C4-2B (cell line): ENCODE measurements around the gene MACF1.

Source experiments
- H3K27ac ChIP-seq: fragments of 450-650 bp; 2 replicates; pipeline ENCODE4 v1.5.1; 2017
- ZFX ChIP-seq: fragments of 450-650 bp; IDR thresholded peaks from 2 replicates; pipeline ENCODE4 v1.6.1; 2017
- TF ChIP-seq, protein P1 (sequence below): fragments of 450-650 bp; conservative IDR thresholded peaks from 2 replicates; pipeline ENCODE4 v1.5.1; 2017; ENCODE audit warnings: mild to moderate bottlenecking

Gene MACF1

DNA sequence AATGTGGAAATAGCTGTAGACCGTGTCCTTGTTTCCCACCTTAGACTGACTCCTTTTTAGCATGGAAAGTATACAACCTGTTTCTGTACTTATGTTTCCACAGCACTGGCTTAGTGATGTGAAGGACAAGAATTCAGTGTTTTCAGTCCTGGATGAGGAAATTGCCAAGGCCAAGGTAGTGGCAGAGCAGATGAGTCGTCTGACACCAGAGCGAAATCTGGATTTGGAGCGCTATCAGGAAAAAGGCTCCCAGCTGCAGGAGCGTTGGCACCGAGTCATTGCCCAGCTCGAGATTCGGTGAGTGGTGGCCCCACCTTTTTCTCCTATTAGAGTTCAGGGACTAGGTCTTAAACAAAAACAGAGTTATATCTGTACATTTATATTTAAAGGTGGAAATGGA lies 112.6 kb downstream of the MACF1 start:
- TF ChIP-seq ZFX: no peak
- TF ChIP-seq, protein P1, sequence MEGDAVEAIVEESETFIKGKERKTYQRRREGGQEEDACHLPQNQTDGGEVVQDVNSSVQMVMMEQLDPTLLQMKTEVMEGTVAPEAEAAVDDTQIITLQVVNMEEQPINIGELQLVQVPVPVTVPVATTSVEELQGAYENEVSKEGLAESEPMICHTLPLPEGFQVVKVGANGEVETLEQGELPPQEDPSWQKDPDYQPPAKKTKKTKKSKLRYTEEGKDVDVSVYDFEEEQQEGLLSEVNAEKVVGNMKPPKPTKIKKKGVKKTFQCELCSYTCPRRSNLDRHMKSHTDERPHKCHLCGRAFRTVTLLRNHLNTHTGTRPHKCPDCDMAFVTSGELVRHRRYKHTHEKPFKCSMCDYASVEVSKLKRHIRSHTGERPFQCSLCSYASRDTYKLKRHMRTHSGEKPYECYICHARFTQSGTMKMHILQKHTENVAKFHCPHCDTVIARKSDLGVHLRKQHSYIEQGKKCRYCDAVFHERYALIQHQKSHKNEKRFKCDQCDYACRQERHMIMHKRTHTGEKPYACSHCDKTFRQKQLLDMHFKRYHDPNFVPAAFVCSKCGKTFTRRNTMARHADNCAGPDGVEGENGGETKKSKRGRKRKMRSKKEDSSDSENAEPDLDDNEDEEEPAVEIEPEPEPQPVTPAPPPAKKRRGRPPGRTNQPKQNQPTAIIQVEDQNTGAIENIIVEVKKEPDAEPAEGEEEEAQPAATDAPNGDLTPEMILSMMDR: no peak
- H3K27ac ChIP-seq: no peak overlapping the region

DNA sequence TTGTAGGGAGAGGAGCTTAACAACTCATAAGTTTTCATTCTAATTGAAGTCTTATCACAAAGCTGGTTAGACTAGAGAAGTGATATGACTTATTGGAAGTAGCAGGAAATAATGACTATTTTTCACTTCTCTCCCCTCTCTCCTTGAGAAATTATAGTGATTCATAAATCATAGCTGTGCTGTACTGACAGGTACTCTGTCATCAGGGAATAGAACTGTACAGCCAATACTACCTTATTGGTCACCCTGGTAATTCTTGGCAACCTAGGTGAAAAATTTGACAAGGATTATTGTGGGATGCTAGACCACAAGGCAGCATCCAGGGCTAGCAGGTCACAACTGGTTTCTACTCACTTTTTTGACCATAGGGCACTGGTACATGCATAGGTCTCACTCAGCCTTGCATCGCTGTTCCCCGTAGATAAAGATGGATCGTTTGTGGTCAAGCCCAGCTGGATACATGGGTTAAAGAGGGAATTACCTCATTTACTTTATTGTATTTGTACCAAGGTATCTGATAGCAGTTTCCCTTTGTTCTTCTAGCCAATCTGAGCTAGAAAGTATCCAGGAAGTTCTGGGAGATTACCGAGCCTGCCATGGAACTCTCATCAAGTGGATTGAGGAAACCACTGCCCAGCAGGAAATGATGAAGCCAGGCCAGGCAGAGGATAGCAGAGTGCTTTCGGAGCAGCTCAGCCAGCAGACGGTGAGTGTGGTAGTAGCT lies 113.6 kb downstream of the MACF1 start:
- H3K27ac ChIP-seq: no peak overlapping the region
- TF ChIP-seq ZFX: no peak
- TF ChIP-seq, protein P1: no peak

DNA sequence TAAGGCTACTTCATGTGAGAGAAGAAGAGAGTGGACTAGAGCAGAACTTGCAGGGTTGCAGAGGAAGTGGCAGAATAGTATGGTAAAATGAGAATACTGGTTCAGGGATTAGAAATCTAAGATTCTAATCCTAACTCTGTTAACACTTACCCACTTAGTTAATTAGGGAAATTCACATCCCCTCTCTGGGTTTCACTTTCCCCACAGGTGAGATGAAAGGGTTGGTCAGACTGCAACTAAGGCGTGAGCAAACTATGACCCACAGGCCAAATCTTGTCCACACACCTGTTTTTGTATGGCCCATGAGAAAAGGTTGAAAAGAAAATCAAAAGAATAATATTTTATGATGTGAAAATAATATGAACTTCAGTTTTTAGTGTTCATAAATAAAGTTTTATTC lies 117.5 kb downstream of the MACF1 start:
- TF ChIP-seq, protein P1: no peak
- TF ChIP-seq ZFX: no peak
- no peak overlapping the region for H3K27ac ChIP-seq

DNA sequence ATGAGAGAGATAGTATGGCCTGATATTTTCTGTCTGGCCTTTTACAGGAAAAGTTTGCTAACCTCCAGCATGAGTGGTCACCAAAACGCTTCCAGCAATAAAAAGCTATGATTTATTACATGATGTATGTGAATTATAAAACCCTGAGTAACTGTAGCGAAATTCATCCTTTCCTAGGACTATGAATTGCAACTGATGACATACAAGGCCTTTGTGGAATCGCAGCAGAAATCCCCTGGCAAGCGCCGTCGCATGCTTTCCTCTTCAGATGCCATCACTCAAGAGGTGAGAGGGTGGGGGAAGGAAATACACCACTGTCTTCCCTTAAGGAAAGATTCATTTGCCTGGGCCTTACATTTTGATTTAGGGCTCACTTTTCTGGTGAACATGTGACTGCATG lies 117.9 kb downstream of the MACF1 start:
- TF ChIP-seq ZFX: no peak
- TF ChIP-seq, protein P1: no peak
- H3K27ac ChIP-seq: no peak overlapping the region

DNA sequence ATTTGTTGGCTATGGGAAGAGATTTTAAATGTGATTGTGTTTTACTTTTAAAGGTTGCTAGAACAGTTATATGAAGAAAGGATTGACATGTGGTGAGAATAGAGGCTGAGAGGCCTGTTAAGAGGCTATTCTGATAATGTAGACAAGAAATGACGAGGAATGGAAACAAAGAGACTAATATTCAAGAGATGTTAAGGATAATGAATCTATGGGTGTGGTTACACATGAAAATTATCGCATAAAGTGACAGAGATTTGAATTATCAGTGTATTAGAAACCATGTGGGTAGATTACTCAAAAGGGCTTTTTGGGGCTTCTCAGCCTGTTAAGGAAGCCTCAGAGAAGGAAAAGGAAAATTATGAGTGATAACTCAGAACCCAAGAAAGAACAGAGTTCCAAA lies 120.4 kb downstream of the MACF1 start:
- no peak for TF ChIP-seq ZFX
- TF ChIP-seq, protein P1: no peak
- H3K27ac ChIP-seq: no peak overlapping the region

DNA sequence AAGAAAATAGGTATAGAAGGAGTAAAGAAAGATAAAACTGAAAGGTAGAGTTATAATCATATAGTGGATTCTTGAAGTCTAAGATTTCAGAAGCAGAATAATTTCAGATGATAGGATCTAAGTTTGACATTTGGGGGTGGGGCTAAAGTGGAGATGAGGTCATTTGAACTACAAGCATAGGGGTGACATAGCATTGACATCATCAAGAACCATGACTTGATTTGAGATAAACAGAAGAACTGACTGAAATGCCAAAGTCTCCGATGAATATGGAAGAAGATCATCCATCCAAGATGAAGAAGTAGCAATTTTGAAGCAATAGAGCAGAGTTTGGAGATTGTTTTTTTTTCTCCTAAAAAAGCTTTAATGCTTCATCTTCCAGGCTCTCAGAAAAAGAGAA lies 122.3 kb downstream of the MACF1 start:
- no peak overlapping the region for H3K27ac ChIP-seq
- TF ChIP-seq, protein P1: no peak
- TF ChIP-seq ZFX: no peak

DNA sequence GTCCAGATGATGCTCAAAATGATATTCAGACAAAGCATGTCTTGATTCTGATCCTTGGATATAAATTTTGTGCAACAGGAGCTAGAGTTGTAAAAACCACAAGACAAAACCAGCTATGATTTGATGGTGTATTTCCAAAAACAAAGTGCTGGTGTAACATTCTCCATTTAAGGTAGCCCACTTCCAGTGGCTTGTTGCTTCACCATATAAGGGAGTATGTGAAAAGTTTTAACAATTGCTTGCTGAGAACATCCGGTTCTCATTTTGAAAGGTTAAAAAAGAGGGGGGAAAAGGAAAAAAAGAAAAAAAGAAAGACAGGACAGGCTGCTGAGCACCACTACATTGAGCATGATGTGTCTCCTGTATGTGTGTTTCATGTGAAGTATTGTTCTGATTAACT lies 123.6 kb downstream of the MACF1 start:
- TF ChIP-seq ZFX: no peak
- TF ChIP-seq, protein P1: no peak
- H3K27ac ChIP-seq: no peak overlapping the region
